Measurements from ENCODE around the gene PARD6G.

PARD6G gene

DNA sequence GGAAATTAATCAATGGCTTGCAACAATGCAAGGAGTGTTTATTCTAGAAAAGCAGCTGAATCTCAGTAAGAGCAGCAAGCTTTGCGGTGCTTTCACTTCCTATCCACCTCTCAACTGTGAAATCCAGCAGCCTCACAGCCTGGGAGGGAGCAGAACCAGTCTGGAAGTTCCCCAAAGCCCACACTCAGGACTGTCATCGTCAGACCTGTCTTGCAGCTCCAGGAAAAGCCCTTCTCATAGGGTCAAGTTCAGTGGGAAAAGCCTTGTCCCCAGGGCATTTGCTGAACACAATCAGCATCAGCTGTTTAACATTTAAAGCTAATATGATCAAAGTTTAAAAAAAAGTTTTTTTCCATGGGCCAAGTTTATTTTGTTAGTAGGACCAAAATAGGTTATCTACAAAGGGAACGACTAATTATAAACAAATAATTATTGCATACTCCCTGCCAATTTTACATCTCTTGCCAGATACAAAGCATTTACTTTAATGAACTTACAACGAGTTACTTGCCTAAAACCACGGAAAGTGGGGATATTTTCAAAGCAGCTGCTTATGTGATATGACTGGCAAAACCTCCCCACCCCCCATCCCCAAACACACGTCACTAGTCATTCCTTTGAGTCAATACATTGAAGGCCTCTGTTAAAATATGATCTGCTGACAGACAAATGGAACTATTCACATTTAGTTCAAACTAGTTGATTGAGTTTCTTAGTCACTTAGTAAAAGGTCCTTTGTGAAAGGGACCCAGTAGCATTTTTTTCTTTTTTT is 36.8 kb downstream of the PARD6G start:
- no peak for DNase-seq

DNA sequence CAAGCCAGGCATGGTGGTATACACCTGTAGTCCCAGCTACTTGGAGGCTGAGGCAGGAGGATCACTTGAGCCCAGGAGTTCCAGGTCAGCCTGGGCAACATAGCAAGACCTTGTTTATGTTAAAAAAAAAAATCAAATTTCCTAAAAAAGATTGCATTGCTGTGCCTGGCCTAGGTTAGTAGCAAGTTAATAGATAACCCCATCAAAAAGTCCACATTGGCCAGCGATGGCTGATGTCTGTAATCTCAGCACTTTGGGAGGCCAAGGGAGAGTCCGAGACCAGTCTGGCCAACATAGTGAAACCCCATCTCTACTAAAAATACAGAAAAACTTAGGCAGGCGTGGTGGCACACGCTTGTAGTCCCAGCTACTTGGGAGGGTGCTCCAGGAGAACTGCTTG is 38.7 kb downstream of the PARD6G start:
- no peak for DNase-seq

DNA sequence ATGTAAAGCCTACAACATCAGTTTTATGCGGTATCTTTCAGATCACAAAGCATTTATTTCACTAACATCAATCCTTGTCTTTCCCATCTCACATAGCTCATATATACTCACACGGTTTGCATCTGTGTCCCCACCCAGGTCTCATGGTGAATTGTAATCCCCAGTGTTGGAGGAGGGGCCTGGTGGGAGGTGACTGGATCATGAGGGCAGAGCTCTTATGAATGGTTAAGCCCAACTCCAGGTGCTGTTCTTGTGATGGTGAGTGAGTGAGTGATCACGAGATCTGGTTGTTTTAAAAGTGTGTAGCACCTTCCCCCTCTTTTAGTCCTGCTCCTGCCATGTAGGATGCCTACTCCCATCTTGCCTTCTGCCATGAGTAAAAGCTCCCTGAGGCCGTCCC is 42.0 kb downstream of the PARD6G start:
- DNase-seq, result no peak

DNA sequence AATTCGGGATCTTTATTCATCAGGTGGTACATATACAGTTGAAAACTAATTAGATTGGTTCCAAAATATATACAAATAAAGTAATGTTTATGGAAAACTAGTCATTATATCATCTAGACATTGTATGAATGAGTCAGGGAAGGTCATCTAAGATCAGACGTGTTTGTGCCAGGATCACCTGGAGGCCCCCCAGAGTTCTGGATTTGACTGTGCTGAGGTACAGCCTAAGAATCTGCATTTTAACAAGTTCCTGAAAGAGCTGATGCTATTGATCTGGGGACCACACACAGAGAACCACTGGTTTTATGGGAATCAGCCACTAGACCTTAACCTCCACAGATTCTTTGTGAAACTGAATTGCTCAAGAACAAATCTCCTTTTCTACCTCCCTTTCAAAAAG is 43.2 kb downstream of the PARD6G start:
- DNase-seq, result no peak

DNA sequence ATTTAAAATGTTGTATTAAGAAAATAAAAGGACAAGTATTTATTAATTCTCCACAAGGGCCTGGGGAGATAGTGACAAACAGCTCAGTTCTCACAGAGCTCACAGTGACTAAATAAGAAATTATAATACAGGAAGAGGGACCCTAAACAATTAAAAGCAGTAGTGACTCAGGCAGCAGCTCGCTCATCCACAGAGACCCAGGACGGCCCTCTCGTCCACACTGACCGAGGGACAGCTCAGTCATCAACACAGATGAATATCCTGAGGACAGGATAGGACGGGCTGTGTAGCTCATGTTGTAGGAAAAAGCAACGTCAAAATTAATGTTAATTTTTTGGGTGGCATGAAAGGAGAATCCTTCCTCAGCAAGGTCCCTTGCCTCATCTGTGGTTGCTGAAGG is 44.1 kb downstream of the PARD6G start:
- DNase-seq, result no peak

DNA sequence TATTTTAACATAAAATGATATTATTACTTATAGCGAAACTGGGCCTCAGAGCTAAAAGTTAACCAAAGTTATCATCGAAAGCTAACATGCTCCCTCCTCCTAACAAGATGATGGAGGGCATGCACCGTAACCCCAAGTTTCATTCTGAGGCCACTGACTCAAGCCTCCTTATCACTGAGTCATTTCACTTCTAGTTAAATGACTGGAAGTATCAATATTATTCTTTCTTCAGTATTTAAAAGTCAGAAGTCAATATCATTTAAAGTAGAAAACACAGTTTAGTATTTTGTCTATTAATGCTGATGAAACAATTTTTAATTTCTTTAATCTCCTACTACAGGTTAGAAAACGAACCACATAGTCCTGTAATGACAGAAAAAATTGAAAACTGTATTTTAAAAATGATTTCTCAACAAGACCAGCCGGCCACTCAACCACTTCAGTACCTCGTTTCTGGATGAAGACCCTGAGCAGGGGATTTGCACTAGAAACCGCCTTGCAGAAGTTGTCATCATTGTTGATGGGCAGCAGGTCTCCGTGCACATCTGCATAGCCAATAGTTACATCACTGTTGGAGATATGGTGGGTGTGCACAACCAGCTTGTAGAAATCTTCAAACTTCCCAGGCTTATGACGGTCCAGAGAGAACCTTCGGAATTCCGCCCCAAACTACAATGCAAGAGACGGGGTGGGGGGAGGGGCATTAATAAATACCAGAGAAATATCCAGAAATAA is 44.9 kb downstream of the PARD6G start:
- DNase-seq, result no peak

DNA sequence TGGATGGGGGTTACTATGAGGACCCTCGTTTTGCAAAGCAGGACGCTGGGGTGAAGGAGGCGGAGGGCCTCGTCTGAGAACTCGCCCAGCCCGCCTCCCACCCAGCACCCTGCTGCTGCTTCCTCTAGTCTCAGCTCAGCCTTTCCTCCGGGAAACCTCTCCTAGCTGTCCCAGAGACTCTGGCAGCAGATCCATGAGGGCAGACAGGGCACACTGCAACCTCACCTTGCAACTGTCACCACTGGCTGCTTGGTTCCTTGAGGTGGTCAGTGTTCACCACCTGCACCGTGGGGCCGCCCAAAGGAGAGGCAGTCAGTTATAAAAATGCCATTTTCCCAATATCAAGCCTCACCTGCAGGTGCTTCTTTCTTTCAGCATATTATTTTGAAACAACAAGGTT is 45.6 kb downstream of the PARD6G start:
- no peak for DNase-seq

DNA sequence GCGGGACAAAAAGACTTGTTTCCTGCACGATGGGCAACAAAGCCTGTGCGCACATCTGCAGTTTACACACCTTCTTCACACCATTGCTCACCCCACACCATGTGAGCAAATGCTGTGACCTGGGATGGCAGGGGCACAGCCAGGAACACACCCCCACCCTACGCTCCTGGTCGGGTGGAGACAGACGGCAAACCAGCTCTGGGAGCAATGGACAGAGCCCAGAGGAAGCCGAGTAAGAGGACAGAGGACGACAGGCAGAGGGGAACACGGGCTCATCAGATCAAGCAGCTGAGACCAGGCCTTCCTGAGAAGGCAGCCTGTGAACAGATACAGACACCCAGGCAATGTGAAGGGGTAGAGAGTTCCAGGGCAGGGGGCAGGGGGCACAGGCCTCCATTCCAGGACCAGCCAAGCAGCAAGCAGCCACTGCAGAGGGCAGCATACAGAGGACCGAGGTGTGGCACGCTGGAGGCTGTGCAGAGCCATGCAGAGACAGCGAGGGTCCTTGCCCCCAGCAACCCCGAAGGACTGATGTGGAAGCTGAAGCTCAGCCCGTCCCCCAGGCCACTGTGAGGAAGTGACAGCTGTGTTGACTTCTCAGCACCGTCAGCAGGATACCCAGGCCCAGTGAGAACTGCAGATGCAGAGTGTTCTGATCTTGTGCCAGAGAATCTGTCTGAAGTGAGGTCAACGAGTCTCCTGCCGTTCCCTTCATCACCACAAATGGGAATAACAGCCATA is 46.2 kb downstream of the PARD6G start:
- DNase-seq, result no peak

GRCh38 chr18:80200171-80200931 is 47.0 kb downstream of the PARD6G start:
- no peak for DNase-seq

- no peak for DNase-seq
Observed at GRCh38 chr18:80198994-80199748, 48.1 kb downstream of the PARD6G start.

DNA sequence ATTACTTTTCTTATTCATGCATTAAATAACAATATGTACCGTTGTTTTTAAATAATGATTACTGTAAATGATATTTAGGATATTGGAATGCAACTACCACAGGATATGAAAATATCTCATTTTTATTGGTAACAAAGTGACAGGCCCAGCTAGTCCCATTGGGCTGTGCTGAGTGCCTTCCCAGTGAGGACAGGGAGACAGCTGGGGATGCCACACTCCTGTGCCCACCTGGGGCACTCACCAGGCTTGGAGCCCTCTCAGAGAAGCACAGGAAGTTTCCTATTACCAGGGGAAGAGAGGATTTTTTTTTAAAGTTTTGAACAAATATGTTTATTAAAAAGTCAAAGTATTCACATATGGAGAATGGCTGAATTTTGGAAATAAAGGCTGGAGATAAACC is 48.9 kb downstream of the PARD6G start:
- no peak for DNase-seq

DNA sequence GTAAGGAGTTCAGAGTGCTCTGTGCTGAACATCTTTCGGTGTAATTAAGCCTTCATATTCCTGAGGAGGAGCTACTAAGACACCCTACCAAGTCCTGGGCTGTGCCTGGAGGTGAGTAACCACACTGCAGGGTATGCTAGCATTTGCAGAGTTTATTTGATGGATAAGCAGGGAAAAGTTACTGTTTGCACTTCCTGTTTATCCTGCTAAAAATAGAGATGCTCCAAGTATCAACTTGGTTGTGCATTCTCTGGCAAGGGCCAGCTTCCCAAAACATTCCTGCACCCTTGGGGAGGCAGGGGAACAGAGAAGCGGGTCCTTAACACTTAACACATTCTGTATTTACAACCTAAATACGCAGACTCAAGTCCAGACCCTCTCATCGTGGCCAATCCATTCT is 49.8 kb downstream of the PARD6G start:
- no peak for DNase-seq

DNA sequence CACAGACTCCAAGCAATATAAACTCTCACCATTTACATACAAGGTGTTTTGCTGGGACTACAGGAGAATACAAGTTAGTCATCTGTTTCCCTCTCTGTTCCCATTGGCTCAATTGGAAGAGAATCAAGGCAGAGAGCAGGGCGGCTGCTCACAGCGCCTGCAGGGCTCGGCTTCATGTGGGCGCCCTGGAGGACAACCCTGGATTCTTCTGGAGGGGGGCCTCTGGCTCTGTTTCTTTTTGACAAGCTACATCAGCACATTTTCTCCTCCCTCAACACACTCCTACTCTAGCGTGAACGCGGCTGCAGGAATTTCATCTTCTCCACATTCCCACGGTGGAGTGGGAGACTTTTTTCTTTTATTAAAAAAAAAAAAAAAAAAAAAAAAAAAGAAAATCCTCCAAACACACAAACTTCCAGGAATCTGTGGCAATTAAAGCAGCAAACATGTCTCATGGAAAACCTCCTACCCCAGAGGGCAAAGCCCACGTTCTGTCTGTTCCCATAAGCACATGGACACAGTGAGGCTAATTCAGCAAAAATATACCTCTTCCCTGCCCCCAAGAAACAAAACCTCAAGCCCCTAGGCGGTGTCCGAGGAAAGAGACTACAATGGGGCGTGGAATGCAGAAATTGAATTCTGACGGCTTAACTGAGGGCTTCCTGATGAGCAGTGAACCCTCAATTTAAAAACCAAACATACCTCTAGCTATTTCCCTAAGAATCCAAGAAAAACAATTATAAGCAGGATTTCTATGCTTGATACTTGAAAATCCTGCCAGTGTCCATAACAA is 50.6 kb downstream of the PARD6G start:
- DNase-seq, result no peak

GRCh38 chr18:80194874-80195570 is 52.3 kb downstream of the PARD6G start:
- DNase-seq, result no peak

GRCh38 chr18:80193701-80194100 is 53.6 kb downstream of the PARD6G start:
- no peak for DNase-seq

DNA sequence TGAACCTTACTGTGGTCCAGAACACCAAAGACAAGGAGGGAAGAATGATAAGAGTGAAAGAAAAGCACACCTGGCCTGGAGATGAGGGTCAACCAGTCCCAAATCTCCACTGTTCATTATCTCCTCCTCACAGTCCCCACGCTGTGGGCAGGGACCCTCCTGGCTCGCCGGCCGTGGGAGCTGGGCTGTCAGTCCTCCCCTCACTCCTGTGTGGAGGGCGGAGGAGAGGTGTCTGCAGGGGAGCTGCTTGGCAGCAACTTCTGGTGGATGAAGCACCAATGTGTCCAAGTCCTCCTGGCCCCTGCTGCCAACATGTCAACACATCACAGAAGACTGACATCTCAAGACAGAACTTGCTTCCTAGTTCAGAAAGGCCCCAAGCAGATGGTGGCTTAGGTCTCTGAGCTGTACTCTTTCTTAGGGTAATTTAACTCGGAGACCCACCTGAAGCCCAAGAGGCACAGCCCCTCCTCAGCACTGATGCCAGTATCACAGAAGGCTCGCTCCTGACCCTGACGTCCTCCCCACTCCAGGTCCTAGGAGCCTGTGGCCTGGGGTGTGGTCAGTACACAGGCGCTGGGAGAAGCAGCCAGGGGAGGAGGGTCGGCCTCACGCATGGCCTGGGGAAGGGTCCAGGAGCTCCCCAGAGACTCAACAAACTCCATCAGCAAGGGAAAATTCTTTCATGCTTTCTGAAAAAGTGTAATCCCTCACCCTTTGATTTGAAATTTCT is 54.5 kb downstream of the PARD6G start:
- DNase-seq, result no peak

GRCh38 chr18:80191907-80192652 is 55.2 kb downstream of the PARD6G start:
- DNase-seq, result no peak

DNA sequence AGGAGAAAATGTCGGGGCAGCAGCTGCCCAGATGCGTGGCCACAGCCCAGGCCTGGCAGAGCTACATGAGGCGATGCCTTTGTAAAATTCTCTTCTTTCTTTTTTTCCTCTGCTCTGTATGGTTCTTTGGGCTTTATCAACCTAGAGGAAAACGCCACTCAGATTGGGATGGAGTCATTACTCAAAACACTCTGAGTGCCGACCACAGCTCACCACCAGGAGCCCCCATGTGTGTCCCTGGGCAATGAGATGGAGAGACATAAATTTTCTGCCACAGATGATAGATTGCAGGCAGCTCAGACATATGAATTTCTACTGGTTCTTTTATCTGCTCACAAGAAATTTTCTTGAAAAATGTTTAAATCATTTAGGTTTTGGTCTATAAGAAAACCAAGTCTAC is 56.0 kb downstream of the PARD6G start:
- no peak for DNase-seq

- no peak for DNase-seq
Observed at GRCh38 chr18:80190311-80190710, 57.0 kb downstream of the PARD6G start.

GRCh38 chr18:80189531-80189865 is 57.8 kb downstream of the PARD6G start:
- DNase-seq, result no peak

Measured in NCI-H146 (cell line).